ENCODE data around the gene SIPA1L3. TPM values are rescaled to one million over a fixed set of nuclear protein-coding genes. Genes with fewer than 3 reads are reported as not detected.

Gene SIPA1L3
- total and polyA plus RNA-seq, 2 experiments from 2014 or later: 13.7 to 23.3 TPM

GRCh38 chr19:38023671-38024541 lies 116.9 kb downstream of the SIPA1L3 start:
- WGBS (ENCODE audit: low lambda C conversion rate, missing lambda C conversion rate): 69% methylated on average over 10 of the region's 12 CpGs
- Histone ChIP-seq H3K27ac (peak overlapping the region; percentile 71), H4K20me1 (ENCODE audit: insufficient read depth, poor library complexity, severe bottlenecking) (no peaks in the 10 kb centered on the region), H3K4me1 (ENCODE audit: insufficient read depth) (peaks cover 10% of the 10 kb centered on the region), H2AFZ (no peak overlapping the region), H3K9me2 (replicated peaks; ENCODE audit: insufficient read depth) (no peaks in the 10 kb centered on the region), H3K36me3 (replicated peaks; ENCODE audit: insufficient read depth, low read depth) (no peaks in the 10 kb centered on the region), H3K9me3 (ENCODE audit: low read depth) (no peaks in the 10 kb centered on the region), H3K79me2 (peaks cover 58% of the 10 kb centered on the region), H3K4me2 (no peak overlapping the region), H3K4me3 (no peak overlapping the region), H3K27me3 (no peaks in the 10 kb centered on the region)
- TF ChIP-seq EZH2phosphoT487 (IDR thresholded peaks at IDR 0.05; ENCODE audit: low read depth, severe bottlenecking, unreplicated experiment): no peak
- TF ChIP-seq CTCF (IDR thresholded peaks at IDR 0.05; ENCODE audit: poor library complexity): no peak
- no peak for TF ChIP-seq EZH2 (IDR thresholded peaks at IDR 0.05; ENCODE audit: borderline replicate concordance)
- DNase-seq (ENCODE audit: low spot score): no peak

GRCh38 chr19:38024992-38025908 lies 118.2 kb downstream of the SIPA1L3 start:
- WGBS (ENCODE audit: low lambda C conversion rate, missing lambda C conversion rate): 89% methylated on average over 22 of the region's 22 CpGs
- TF ChIP-seq EZH2 (IDR thresholded peaks at IDR 0.05; ENCODE audit: borderline replicate concordance): no peak
- no peak for TF ChIP-seq EZH2phosphoT487 (IDR thresholded peaks at IDR 0.05; ENCODE audit: low read depth, severe bottlenecking, unreplicated experiment)
- TF ChIP-seq CTCF (IDR thresholded peaks at IDR 0.05; ENCODE audit: poor library complexity): no peak

GRCh38 chr19:38025909-38026307 lies 118.9 kb downstream of the SIPA1L3 start:
- H3K9me3 ChIP-seq (ENCODE audit: low read depth): no peaks in the 10 kb centered on the region
- DNase-seq (ENCODE audit: low spot score): no peak
- H3K4me1 ChIP-seq (ENCODE audit: insufficient read depth): peaks cover 10% of the 10 kb centered on the region
- H3K36me3 ChIP-seq (replicated peaks; ENCODE audit: insufficient read depth, low read depth): no peaks in the 10 kb centered on the region
- H4K20me1 ChIP-seq (ENCODE audit: insufficient read depth, poor library complexity, severe bottlenecking): no peaks in the 10 kb centered on the region
- no peak overlapping the region for H3K27ac ChIP-seq
- no peak overlapping the region for H2AFZ ChIP-seq
- no peaks in the 10 kb centered on the region for H3K27me3 ChIP-seq
- TF ChIP-seq CTCF (IDR thresholded peaks at IDR 0.05; ENCODE audit: poor library complexity): no peak
- no peak for TF ChIP-seq EZH2 (IDR thresholded peaks at IDR 0.05; ENCODE audit: borderline replicate concordance)
- TF ChIP-seq EZH2phosphoT487 (IDR thresholded peaks at IDR 0.05; ENCODE audit: low read depth, severe bottlenecking, unreplicated experiment): no peak
- no peak overlapping the region for H3K4me2 ChIP-seq
- WGBS (ENCODE audit: low lambda C conversion rate, missing lambda C conversion rate): 95% methylated on average over 2 of the region's 2 CpGs
- peaks cover 45% of the 10 kb centered on the region for H3K79me2 ChIP-seq
- H3K4me3 ChIP-seq: no peak overlapping the region
- no peaks in the 10 kb centered on the region for H3K9me2 ChIP-seq (replicated peaks; ENCODE audit: insufficient read depth)

More at GRCh38 chr19:38024992-38025908, 118.2 kb downstream of the SIPA1L3 start:
- no peaks in the 10 kb centered on the region for H3K9me2 ChIP-seq (replicated peaks; ENCODE audit: insufficient read depth)
- H2AFZ ChIP-seq: no peak overlapping the region
- H3K4me1 ChIP-seq (ENCODE audit: insufficient read depth): peaks cover 10% of the 10 kb centered on the region
- H3K4me3 ChIP-seq: no peak overlapping the region
- H3K4me2 ChIP-seq: no peak overlapping the region
- peak overlapping the region; percentile 71 for H3K27ac ChIP-seq
- no peaks in the 10 kb centered on the region for H3K9me3 ChIP-seq (ENCODE audit: low read depth)
- H3K79me2 ChIP-seq: peaks cover 49% of the 10 kb centered on the region
- H4K20me1 ChIP-seq (ENCODE audit: insufficient read depth, poor library complexity, severe bottlenecking): no peaks in the 10 kb centered on the region
- no peak for DNase-seq (ENCODE audit: low spot score)
- H3K27me3 ChIP-seq: no peaks in the 10 kb centered on the region
- no peaks in the 10 kb centered on the region for H3K36me3 ChIP-seq (replicated peaks; ENCODE audit: insufficient read depth, low read depth)
